Left lung (tissue), 10 donors: ENCODE results near the gene FAT2. TPM values are rescaled to one million over a fixed set of nuclear protein-coding genes. Genes with fewer than 3 reads are reported as not detected.

Experiments used
- ATAC-seq: fragments of 200-7000 bp; cut with Tn5 transposase; one replicate; pipeline ENCODE4 v1.9.1; 2020; ENCODE audit warnings: moderate library complexity
- DNase-seq, 4 donors: peaks; one replicate each; pipeline ENCODE4 v3.0.0-alpha.2; 2013 to 2020
- H3K27ac ChIP-seq, 2 donors: fragments of 200-600 bp; sonication (generic) in 1 of 2; one replicate each; pipeline versions ENCODE4 v1.5.0 to v1.8.0; 2020 to 2021
- H3K27me3 ChIP-seq, 2 donors: fragments of 200-600 bp; sonication (generic) in 1 of 2; one replicate each; pipeline versions ENCODE4 v1.5.0 to v1.8.0; 2020 to 2021
- H3K36me3 ChIP-seq, 2 donors: fragments of 200-600 bp; sonication (generic) in 1 of 2; one replicate each; pipeline versions ENCODE4 v1.5.0 to v1.8.0; 2020 to 2021
- H3K4me1 ChIP-seq, 2 donors: fragments of 200-600 bp; one replicate each; pipeline ENCODE4 v1.8.0; 2021
- H3K4me3 ChIP-seq, 2 donors: fragments of 200-600 bp; sonication (generic) in 1 of 2; one replicate each; pipeline versions ENCODE4 v1.5.0 to v1.8.0; 2020 to 2021; ENCODE audit warnings: mild to moderate bottlenecking in 1 of 2
- H3K9me3 ChIP-seq, 2 donors: fragments of 200-600 bp; sonication (generic) in 1 of 2; one replicate each; pipeline versions ENCODE4 v1.5.0 to v1.8.0; 2020 to 2021
- CTCF ChIP-seq, 2 donors: fragments of 200-600 bp; sonication (generic) in 1 of 2; IDR thresholded peaks; one replicate each; pipeline versions ENCODE4 v1.5.0 to v1.8.0; 2021; ENCODE audit warnings: antibody characterized with exemption in 2 of 2
- intact Hi-C, 2 donors: fragments of 100-400 bp; cut with DNase I; formaldehyde crosslinking; loops; one replicate each; pipeline versions ENCODE4 v1.11.2 to v1.14.2; 2022
- polyA plus RNA-seq, 6 donors: library from polyadenylated mRNA; unstranded; fragments of 120-200 nt; gene quantifications; one replicate each; pipeline ENCODE4 v1.2.1, GENCODE V29; 2013; ENCODE audit not compliant: insufficient read length in 6 of 6
- total RNA-seq, 2 donors: library from RNA; stranded (reverse); fragmentation: NEBNext Ultra II Directional; extraction: Animal tissue kit (Norgen Biotek cat#: 25700); gene quantifications; one replicate each; pipeline ENCODE4 v1.2.1, GENCODE V29; 2021
- donor health status: DM: no; HTN: yes; CAD: no.
- donor health status: DM: no; HTN: no; CAD: no.

FAT2 gene
- total and polyA plus RNA-seq, 8 donors, result 0.03 to 0.79 (median 0.15) TPM

DNA sequence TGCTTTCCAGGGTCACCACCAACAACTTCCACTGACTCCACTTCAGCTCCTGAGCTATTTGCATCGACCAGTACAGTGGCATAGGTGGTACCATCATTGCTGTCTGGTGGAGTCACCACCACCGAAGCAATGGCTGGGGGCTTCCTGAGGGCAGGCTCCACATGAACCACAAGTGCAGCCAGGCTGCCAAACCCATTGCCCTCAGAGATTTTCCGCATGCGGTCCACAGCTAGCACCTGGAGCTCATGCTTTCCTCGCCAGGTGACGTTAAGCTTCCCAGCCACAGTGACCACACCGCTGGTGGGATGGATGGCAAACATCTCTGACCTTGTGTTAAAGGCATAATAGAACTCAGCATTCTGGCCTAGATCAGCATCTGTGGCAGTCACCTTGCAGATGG lies 23.1 kb downstream of the FAT2 start:
- Histone ChIP-seq H3K4me3 (no peak overlapping the region), H3K27me3 (no peaks in the 10 kb centered on the region), H3K36me3 (no peaks in the 10 kb centered on the region), H3K4me1 (no peaks in the 10 kb centered on the region), H3K27ac (no peak overlapping the region), H3K9me3 (no peaks in the 10 kb centered on the region)
- no peak for DNase-seq
- no peak for ATAC-seq
- no peak for TF ChIP-seq CTCF (IDR thresholded peaks at IDR 0.05)
- intact Hi-C loops, result no loop called here

DNA sequence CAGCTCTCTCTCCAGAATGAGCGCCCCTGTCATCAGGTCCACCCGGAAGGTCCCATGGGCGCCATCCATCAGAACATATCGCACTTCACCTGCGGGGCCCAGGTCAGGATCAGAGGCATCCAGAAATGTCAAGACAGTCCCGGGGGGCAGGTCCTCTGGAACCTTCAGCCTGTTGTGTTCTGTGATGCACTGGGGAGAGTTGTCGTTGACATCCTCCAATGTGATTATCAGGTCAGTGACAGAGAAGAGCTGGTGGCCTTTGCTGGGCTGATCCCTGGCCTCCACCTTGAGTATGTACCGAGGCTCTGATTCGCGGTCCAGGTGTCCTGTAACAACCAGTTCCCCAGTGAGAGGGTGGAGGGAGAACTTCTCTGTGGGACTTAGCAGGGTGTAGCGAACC lies 25.2 kb downstream of the FAT2 start:
- Histone ChIP-seq H3K4me3 (no peak overlapping the region), H3K27me3 (no peaks in the 10 kb centered on the region), H3K4me1 (no peaks in the 10 kb centered on the region), H3K27ac (no peak overlapping the region), H3K36me3 (no peaks in the 10 kb centered on the region), H3K9me3 (no peaks in the 10 kb centered on the region)
- ATAC-seq (no peak), DNase-seq (no peak)
- no peak for TF ChIP-seq CTCF (IDR thresholded peaks at IDR 0.05)
- intact Hi-C loops, result no loop called here

- no peak overlapping the region for H3K4me3 ChIP-seq
- peaks cover 0 to 7% of the 10 kb centered on the region in 2 donors for H3K27me3 ChIP-seq
- DNase-seq, result no peak
- no peaks in the 10 kb centered on the region for H3K4me1 ChIP-seq
- intact Hi-C loops, result no loop called here
- no peak for ATAC-seq
- H3K36me3 ChIP-seq, result no peaks in the 10 kb centered on the region
- no peaks in the 10 kb centered on the region for H3K9me3 ChIP-seq
- no peak for TF ChIP-seq CTCF (IDR thresholded peaks at IDR 0.05)
- no peak overlapping the region for H3K27ac ChIP-seq
Measured at GRCh38 chr5:151562019-151562707, 29.0 kb downstream of the FAT2 start.

- Histone ChIP-seq H3K9me3 (no peaks in the 10 kb centered on the region), H3K27ac (no peak overlapping the region)
- DNase-seq, result no peak
Measured at GRCh38 chr5:151557951-151558350, 33.2 kb downstream of the FAT2 start.

GRCh38 chr5:151557466-151557865 lies 33.7 kb downstream of the FAT2 start:
- Histone ChIP-seq H3K4me1 (no peaks in the 10 kb centered on the region), H3K27ac (no peak overlapping the region), H3K9me3 (no peaks in the 10 kb centered on the region), H3K27me3 (peaks cover 0 to 7% of the 10 kb centered on the region in 2 donors), H3K4me3 (no peak overlapping the region), H3K36me3 (no peaks in the 10 kb centered on the region)
- intact Hi-C loops, result no loop called here
- no peak for DNase-seq
- ATAC-seq, result no peak
- no peak for TF ChIP-seq CTCF (IDR thresholded peaks at IDR 0.05)

More at GRCh38 chr5:151557951-151558350, 33.2 kb downstream of the FAT2 start:
- Histone ChIP-seq H3K27me3 (peaks cover 0 to 7% of the 10 kb centered on the region in 2 donors), H3K4me3 (no peak overlapping the region), H3K4me1 (no peaks in the 10 kb centered on the region), H3K36me3 (no peaks in the 10 kb centered on the region)
- intact Hi-C loops, result no loop called here
- no peak for TF ChIP-seq CTCF (IDR thresholded peaks at IDR 0.05)
- no peak for ATAC-seq
